Colonic mucosa (tissue), 4 donors: ENCODE measurements around the gene EHBP1. TPM values are rescaled to one million over a fixed set of nuclear protein-coding genes. Genes with fewer than 3 reads are reported as not detected.

Experiments used
- DNase-seq: peaks from one replicate; pipeline ENCODE4 v3.0.0-alpha.2; 2020
- H3K27ac ChIP-seq: fragments of 200-600 bp; one replicate; pipeline ENCODE4 v1.8.0; 2021
- H3K27me3 ChIP-seq: fragments of 200-600 bp; one replicate; pipeline ENCODE4 v1.8.0; 2021
- H3K36me3 ChIP-seq: fragments of 200-600 bp; one replicate; pipeline ENCODE4 v1.8.0; 2021
- H3K4me1 ChIP-seq: fragments of 200-600 bp; one replicate; pipeline ENCODE4 v1.8.0; 2021; ENCODE audit warnings: mild to moderate bottlenecking
- H3K4me3 ChIP-seq: fragments of 200-600 bp; one replicate; pipeline ENCODE4 v1.8.0; 2021
- H3K9ac ChIP-seq, 2 donors: one replicate each; pipeline ENCODE4 v1.7.0; 2013; ENCODE audit warnings: control low read depth in 2 of 2, low read depth in 2 of 2, low read length in 2 of 2
- H3K9me3 ChIP-seq: fragments of 200-600 bp; one replicate; pipeline ENCODE4 v1.8.0; 2021
- CTCF ChIP-seq: fragments of 200-600 bp; IDR thresholded peaks from one replicate; pipeline ENCODE4 v1.8.0; 2022; ENCODE audit warnings: antibody characterized with exemption, mild to moderate bottlenecking
- intact Hi-C: fragments of 100-400 bp; cut with DNase I; formaldehyde crosslinking; loops from one replicate; pipeline ENCODE4 v1.14.1; 2022
- total RNA-seq, 2 donors: library from RNA; stranded (reverse); fragmentation: NEBNext Ultra II Directional in 1 of 2; extraction: Animal tissue kit (Norgen Biotek cat#: 25700) in 1 of 2; gene quantifications; one replicate each; pipeline ENCODE4 v1.2.1, GENCODE V29; 2021
- donor health status: healthy.
- donor health status: DM: no; HTN: no; CAD: no.
- donor health status: DM: no; HTN: no; CAD: no.

EHBP1 gene
- total RNA-seq, 2 donors from 2014 or later = 23.6 to 32.7 TPM

GRCh38 chr2:62928015-62928414 lies 222.5 kb downstream of the EHBP1 start:
- no peaks in the 10 kb centered on the region for H3K4me1 ChIP-seq
- no peak for DNase-seq

GRCh38 chr2:62931536-62931935 lies 226.0 kb downstream of the EHBP1 start:
- intact Hi-C loops = no loop called here
- no peak for TF ChIP-seq CTCF
- Histone ChIP-seq H3K4me3 (no peak overlapping the region), H3K9me3 (no peaks in the 10 kb centered on the region), H3K27me3 (no peaks in the 10 kb centered on the region), H3K9ac (no peak overlapping the region), H3K27ac (no peak overlapping the region), H3K36me3 (no peaks in the 10 kb centered on the region), H3K4me1 (no peaks in the 10 kb centered on the region)
- DNase-seq = no peak

More at GRCh38 chr2:62928015-62928414, 222.5 kb downstream of the EHBP1 start:
- Histone ChIP-seq H3K27me3 (no peaks in the 10 kb centered on the region), H3K9ac (no peak overlapping the region), H3K27ac (no peak overlapping the region), H3K9me3 (no peaks in the 10 kb centered on the region), H3K4me3 (no peak overlapping the region), H3K36me3 (no peaks in the 10 kb centered on the region)
- no peak for TF ChIP-seq CTCF
- intact Hi-C loops = no loop called here

GRCh38 chr2:62933398-62933917 lies 227.9 kb downstream of the EHBP1 start:
- intact Hi-C loops = no loop called here
- Histone ChIP-seq H3K27ac (no peak overlapping the region), H3K4me3 (no peak overlapping the region), H3K27me3 (no peaks in the 10 kb centered on the region), H3K9ac (no peak overlapping the region), H3K4me1 (no peaks in the 10 kb centered on the region), H3K9me3 (no peaks in the 10 kb centered on the region), H3K36me3 (no peaks in the 10 kb centered on the region)
- DNase-seq = no peak
- no peak for TF ChIP-seq CTCF

- H3K9ac ChIP-seq = no peak overlapping the region
- intact Hi-C loops = no loop called here
- no peaks in the 10 kb centered on the region for H3K9me3 ChIP-seq
- H3K27me3 ChIP-seq = no peaks in the 10 kb centered on the region
- no peak for DNase-seq
- TF ChIP-seq CTCF = no peak
- H3K4me1 ChIP-seq = no peaks in the 10 kb centered on the region
- H3K27ac ChIP-seq = no peak overlapping the region
- no peaks in the 10 kb centered on the region for H3K36me3 ChIP-seq
- H3K4me3 ChIP-seq = no peak overlapping the region
Measured at GRCh38 chr2:62934517-62934916, 229.0 kb downstream of the EHBP1 start.

GRCh38 chr2:62938126-62938525 lies 232.6 kb downstream of the EHBP1 start:
- Histone ChIP-seq H3K27me3 (no peaks in the 10 kb centered on the region), H3K9me3 (no peaks in the 10 kb centered on the region), H3K9ac (no peak overlapping the region), H3K27ac (no peak overlapping the region), H3K4me3 (no peak overlapping the region), H3K4me1 (no peaks in the 10 kb centered on the region), H3K36me3 (no peaks in the 10 kb centered on the region)
- intact Hi-C loops = no loop called here
- TF ChIP-seq CTCF = no peak
- no peak for DNase-seq
